GM23338 (cell line): Measurements from ENCODE around the gene ZDHHC8. TPM values are rescaled to one million over a fixed set of nuclear protein-coding genes. Genes with fewer than 3 reads are reported as not detected.

Experiments
- ATAC-seq: fragments of 200-7000 bp; cut with Tn5 transposase; 3 replicates; pipeline ENCODE4 v1.9.1; 2020
- DNase-seq: peaks from one replicate; pipeline ENCODE4 v3.0.0-alpha.2; 2015; ENCODE audit warnings: low spot score
- H2AFZ ChIP-seq: fragments of 200-600 bp; sonication (generic); 2 replicates; pipeline ENCODE4 v1.8.0; 2016; ENCODE audit warnings: antibody characterized with exemption, mild to moderate bottlenecking, moderate library complexity
- H3F3A ChIP-seq: fragments of 200-600 bp; sonication (generic); replicated peaks from 2 replicates; pipeline ENCODE4 v1.8.0; 2017; ENCODE audit warnings: antibody characterized with exemption, mixed run types, low read depth
- H3K27ac ChIP-seq: fragments of 200-600 bp; sonication (generic); 2 replicates; pipeline ENCODE4 v1.6.1; 2016; ENCODE audit warnings: low read depth
- H3K27me3 ChIP-seq: fragments of 200-600 bp; sonication (generic); 2 replicates; pipeline ENCODE4 v1.8.0; 2016; ENCODE audit warnings: mild to moderate bottlenecking, mixed run types, moderate library complexity; ENCODE audit not compliant: insufficient read depth
- H3K36me3 ChIP-seq: fragments of 200-600 bp; sonication (generic); 2 replicates; pipeline ENCODE4 v1.8.0; 2016; ENCODE audit warnings: mild to moderate bottlenecking; ENCODE audit not compliant: insufficient read depth
- H3K4me1 ChIP-seq: fragments of 200-600 bp; sonication (generic); 2 replicates; pipeline ENCODE4 v1.8.0; 2016; ENCODE audit warnings: mild to moderate bottlenecking, moderate library complexity; ENCODE audit not compliant: insufficient read depth
- H3K4me2 ChIP-seq: fragments of 200-600 bp; sonication (generic); 2 replicates; pipeline ENCODE4 v1.7.1; 2017; ENCODE audit warnings: mixed run types
- H3K4me3 ChIP-seq: fragments of 200-600 bp; sonication (generic); 2 replicates; pipeline ENCODE4 v1.6.1; 2016; ENCODE audit warnings: mixed run types
- H3K79me2 ChIP-seq: fragments of 200-600 bp; sonication (generic); replicated peaks from 2 replicates; pipeline ENCODE4 v1.8.0; 2017; ENCODE audit warnings: mild to moderate bottlenecking; ENCODE audit not compliant: insufficient read depth
- H3K9me2 ChIP-seq: fragments of 200-600 bp; sonication (generic); 2 replicates; pipeline ENCODE4 v1.8.0; 2017; ENCODE audit not compliant: insufficient read depth
- H4K20me1 ChIP-seq: fragments of 200-600 bp; sonication (generic); replicated peaks from 2 replicates; pipeline ENCODE4 v1.8.0; 2017; ENCODE audit warnings: mild to moderate bottlenecking; ENCODE audit not compliant: insufficient read depth
- H3K27ac Mint-ChIP-seq: 2 replicates; pipeline ENCODE4 v1.8.0; 2020; ENCODE audit warnings: inconsistent platforms, mild to moderate bottlenecking, moderate library complexity, mixed read lengths
- H3K27me3 Mint-ChIP-seq: 3 replicates; pipeline ENCODE4 v1.8.0; 2022; ENCODE audit warnings: low read depth, mild to moderate bottlenecking, moderate library complexity, mixed read lengths, inconsistent platforms; ENCODE audit not compliant: insufficient read depth, poor library complexity
- H3K36me3 Mint-ChIP-seq: 3 replicates; pipeline ENCODE4 v1.8.0; 2021; ENCODE audit warnings: low read depth, mild to moderate bottlenecking, inconsistent platforms, moderate library complexity, mixed read lengths
- H3K4me1 Mint-ChIP-seq: 3 replicates; pipeline ENCODE4 v1.8.0; 2020; ENCODE audit warnings: mild to moderate bottlenecking, inconsistent platforms, mixed read lengths
- H3K4me3 Mint-ChIP-seq: 3 replicates; pipeline ENCODE4 v1.8.0; 2021; ENCODE audit warnings: moderate library complexity, mild to moderate bottlenecking, inconsistent platforms, mixed read lengths
- H3K9me3 Mint-ChIP-seq: 3 replicates; pipeline ENCODE4 v1.8.0; 2020; ENCODE audit warnings: moderate library complexity, mild to moderate bottlenecking, inconsistent platforms, mixed read lengths
- CREB1 ChIP-seq: fragments of 250-450 bp; sonication (Bioruptor Pico); IDR thresholded peaks from 2 replicates; pipeline ENCODE4 v1.5.0; 2020; ENCODE audit warnings: low read depth, mild to moderate bottlenecking, moderate library complexity
- EZH2 ChIP-seq: fragments of 200-600 bp; sonication (generic); IDR thresholded peaks from one replicate; pipeline ENCODE4 v1.8.0; 2017; ENCODE audit warnings: antibody characterized with exemption, mild to moderate bottlenecking, low read depth; ENCODE audit not compliant: unreplicated experiment
- EZH2phosphoT487 ChIP-seq: fragments of 200-600 bp; sonication (generic); IDR thresholded peaks from one replicate; pipeline ENCODE4 v1.8.1; 2018; ENCODE audit warnings: antibody characterized with exemption; ENCODE audit not compliant: unreplicated experiment
- JUNB ChIP-seq: IDR thresholded peaks from one replicate; pipeline ENCODE4 v1.6.1; 2016; ENCODE audit warnings: antibody characterized with exemption; ENCODE audit not compliant: unreplicated experiment
- NANOG ChIP-seq: IDR thresholded peaks from 2 replicates; pipeline ENCODE4 v1.6.1; 2016; ENCODE audit warnings: antibody characterized with exemption, borderline replicate concordance
- POLR2AphosphoS5 ChIP-seq: IDR thresholded peaks from 2 replicates; pipeline ENCODE4 v1.6.1; 2016; ENCODE audit warnings: antibody characterized with exemption, low read depth
- STAT1 ChIP-seq: IDR thresholded peaks from one replicate; pipeline ENCODE4 v1.6.1; 2016; ENCODE audit warnings: antibody characterized with exemption; ENCODE audit not compliant: unreplicated experiment
- ZNF114 ChIP-seq: fragments of 250-450 bp; sonication (Bioruptor Pico); IDR thresholded peaks from 2 replicates; pipeline ENCODE4 v1.5.0; 2020; ENCODE audit warnings: mild to moderate bottlenecking, moderate library complexity
- ZNF331 ChIP-seq: fragments of 250-450 bp; sonication (Bioruptor Pico); IDR thresholded peaks from 2 replicates; pipeline ENCODE4 v1.5.0; 2020; ENCODE audit warnings: low read depth, mild to moderate bottlenecking, moderate library complexity
- polyA plus RNA-seq: library from polyadenylated mRNA; unstranded; fragments of >200 nt; fragmentation: Nextera tagmentation; extraction: Ambion mirVana; gene quantifications from 2 replicates; pipeline ENCODE4 v1.2.1, GENCODE V29; 2016
- total RNA-seq: library from RNA; depleted of rRNA; stranded (reverse); fragments of >200 nt; shearing (Covaris generic); gene quantifications from 2 replicates; pipeline ENCODE4 v1.2.3, GENCODE V29; 2014
- TF ChIP-seq, protein P1 (sequence below): IDR thresholded peaks from 2 replicates; pipeline ENCODE4 v1.6.1; 2016; ENCODE audit warnings: antibody characterized with exemption
- TF ChIP-seq, protein P2 (sequence below), 2 experiments: fragments of 200-600 bp in 1 of 2; sonication (generic) in 1 of 2; conservative IDR thresholded peaks; 2 replicates each; pipeline versions ENCODE4 v1.5.1 to v1.6.1; 2016 to 2017; ENCODE audit warnings: antibody characterized with exemption in 2 of 2, low read depth in 2 of 2, mild to moderate bottlenecking in 2 of 2, moderate library complexity in 1 of 2
- TF ChIP-seq, protein P3 (sequence below): fragments of 250-450 bp; sonication (Bioruptor Pico); IDR thresholded peaks from 2 replicates; pipeline ENCODE4 v1.5.0; 2020; ENCODE audit warnings: mild to moderate bottlenecking, moderate library complexity
- TF ChIP-seq, protein P4 (sequence below): IDR thresholded peaks from one replicate; pipeline ENCODE4 v1.6.1; 2018; ENCODE audit warnings: antibody characterized with exemption; ENCODE audit not compliant: unreplicated experiment

Gene ZDHHC8
- total and polyA plus RNA-seq, 2 experiments from 2014 or later = 13.7 to 47.6 TPM

DNA sequence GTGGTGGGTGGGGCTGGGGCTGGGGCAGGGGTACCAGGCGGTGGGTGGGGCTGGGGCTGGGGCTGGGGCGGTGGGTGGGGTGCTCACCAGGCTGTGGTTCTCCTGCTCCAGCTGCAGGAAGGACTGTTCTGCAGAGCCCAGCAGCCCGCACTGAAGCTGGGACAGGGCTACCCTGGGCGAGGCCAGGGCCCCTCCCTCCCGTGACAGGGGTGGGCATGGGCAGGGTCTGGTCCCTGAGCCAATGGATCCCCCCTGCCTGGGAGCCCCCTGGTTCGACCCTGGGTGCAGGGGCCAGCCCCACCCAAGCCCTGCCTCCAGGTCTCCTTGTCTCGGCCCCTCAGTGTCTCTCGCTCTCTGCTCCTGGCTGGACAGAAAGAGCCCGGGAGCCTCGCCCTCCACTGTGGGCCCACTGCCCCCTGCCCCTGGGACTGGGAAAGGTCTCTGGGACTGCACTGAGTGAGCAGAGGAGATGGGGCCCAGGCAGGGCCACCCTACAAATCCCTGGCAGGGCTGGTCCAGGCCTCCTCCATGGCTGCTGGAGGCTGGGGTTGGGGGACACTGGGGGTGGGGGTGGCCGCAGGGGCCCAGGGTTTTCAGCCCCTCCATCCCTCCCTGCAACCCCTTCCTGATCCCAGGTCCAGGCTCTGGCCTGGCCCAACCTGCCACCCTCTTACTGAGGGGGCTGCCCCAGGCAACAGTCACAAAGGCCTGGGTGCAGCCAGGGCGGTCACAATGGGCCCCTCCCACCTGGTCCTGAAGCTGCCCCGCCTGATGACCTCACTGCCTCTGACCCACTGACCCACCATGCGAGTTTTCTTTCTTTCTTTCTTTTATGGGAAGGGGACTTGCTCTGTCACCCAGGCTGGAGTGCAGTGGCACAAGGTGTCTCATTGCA, 19.0 kb downstream of the ZDHHC8 start, which contains the start of gene CCDC188:
Gene CCDC188 (minus strand): TSS at position 675 of the 895 bp plus-strand sequence. CDS start 69 bp downstream, at position 606.
- no peaks in the 10 kb centered on the region for H3K36me3 Mint-ChIP-seq
- H3K4me3 Mint-ChIP-seq = no peak within 1 kb of the TSS
- H3K4me1 Mint-ChIP-seq = peaks cover 6% of the 10 kb centered on the region
- H4K20me1 ChIP-seq = no peaks in the 10 kb centered on the region
- H3K27ac Mint-ChIP-seq = no peak within 1 kb of the TSS
- no peaks in the 10 kb centered on the region for H3K27me3 ChIP-seq
- DNase-seq = no peak
- no peak for ATAC-seq
- H3K27me3 Mint-ChIP-seq = peaks cover 9% of the 10 kb centered on the region
- H3K79me2 ChIP-seq = no peaks in the 10 kb centered on the region
- no peaks in the 10 kb centered on the region for H3K9me3 Mint-ChIP-seq
- TF ChIP-seq ZNF114 (no peak), JUNB (no peak), STAT1 (no peak), ZNF331 (CRISPR knock-in tag) (no peak), CREB1 (CRISPR knock-in tag) (no peak), EZH2 (no peak), POLR2AphosphoS5 (no peak), NANOG (no peak), EZH2phosphoT487 (no peak)
- TF ChIP-seq, protein P1, sequence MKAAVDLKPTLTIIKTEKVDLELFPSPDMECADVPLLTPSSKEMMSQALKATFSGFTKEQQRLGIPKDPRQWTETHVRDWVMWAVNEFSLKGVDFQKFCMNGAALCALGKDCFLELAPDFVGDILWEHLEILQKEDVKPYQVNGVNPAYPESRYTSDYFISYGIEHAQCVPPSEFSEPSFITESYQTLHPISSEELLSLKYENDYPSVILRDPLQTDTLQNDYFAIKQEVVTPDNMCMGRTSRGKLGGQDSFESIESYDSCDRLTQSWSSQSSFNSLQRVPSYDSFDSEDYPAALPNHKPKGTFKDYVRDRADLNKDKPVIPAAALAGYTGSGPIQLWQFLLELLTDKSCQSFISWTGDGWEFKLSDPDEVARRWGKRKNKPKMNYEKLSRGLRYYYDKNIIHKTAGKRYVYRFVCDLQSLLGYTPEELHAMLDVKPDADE = no peak
- TF ChIP-seq, protein P2, sequence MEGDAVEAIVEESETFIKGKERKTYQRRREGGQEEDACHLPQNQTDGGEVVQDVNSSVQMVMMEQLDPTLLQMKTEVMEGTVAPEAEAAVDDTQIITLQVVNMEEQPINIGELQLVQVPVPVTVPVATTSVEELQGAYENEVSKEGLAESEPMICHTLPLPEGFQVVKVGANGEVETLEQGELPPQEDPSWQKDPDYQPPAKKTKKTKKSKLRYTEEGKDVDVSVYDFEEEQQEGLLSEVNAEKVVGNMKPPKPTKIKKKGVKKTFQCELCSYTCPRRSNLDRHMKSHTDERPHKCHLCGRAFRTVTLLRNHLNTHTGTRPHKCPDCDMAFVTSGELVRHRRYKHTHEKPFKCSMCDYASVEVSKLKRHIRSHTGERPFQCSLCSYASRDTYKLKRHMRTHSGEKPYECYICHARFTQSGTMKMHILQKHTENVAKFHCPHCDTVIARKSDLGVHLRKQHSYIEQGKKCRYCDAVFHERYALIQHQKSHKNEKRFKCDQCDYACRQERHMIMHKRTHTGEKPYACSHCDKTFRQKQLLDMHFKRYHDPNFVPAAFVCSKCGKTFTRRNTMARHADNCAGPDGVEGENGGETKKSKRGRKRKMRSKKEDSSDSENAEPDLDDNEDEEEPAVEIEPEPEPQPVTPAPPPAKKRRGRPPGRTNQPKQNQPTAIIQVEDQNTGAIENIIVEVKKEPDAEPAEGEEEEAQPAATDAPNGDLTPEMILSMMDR (conservative IDR thresholded peaks at IDR 0.05; ENCODE audit: low read depth in 2 of 2) = no peak
- TF ChIP-seq, protein P3, sequence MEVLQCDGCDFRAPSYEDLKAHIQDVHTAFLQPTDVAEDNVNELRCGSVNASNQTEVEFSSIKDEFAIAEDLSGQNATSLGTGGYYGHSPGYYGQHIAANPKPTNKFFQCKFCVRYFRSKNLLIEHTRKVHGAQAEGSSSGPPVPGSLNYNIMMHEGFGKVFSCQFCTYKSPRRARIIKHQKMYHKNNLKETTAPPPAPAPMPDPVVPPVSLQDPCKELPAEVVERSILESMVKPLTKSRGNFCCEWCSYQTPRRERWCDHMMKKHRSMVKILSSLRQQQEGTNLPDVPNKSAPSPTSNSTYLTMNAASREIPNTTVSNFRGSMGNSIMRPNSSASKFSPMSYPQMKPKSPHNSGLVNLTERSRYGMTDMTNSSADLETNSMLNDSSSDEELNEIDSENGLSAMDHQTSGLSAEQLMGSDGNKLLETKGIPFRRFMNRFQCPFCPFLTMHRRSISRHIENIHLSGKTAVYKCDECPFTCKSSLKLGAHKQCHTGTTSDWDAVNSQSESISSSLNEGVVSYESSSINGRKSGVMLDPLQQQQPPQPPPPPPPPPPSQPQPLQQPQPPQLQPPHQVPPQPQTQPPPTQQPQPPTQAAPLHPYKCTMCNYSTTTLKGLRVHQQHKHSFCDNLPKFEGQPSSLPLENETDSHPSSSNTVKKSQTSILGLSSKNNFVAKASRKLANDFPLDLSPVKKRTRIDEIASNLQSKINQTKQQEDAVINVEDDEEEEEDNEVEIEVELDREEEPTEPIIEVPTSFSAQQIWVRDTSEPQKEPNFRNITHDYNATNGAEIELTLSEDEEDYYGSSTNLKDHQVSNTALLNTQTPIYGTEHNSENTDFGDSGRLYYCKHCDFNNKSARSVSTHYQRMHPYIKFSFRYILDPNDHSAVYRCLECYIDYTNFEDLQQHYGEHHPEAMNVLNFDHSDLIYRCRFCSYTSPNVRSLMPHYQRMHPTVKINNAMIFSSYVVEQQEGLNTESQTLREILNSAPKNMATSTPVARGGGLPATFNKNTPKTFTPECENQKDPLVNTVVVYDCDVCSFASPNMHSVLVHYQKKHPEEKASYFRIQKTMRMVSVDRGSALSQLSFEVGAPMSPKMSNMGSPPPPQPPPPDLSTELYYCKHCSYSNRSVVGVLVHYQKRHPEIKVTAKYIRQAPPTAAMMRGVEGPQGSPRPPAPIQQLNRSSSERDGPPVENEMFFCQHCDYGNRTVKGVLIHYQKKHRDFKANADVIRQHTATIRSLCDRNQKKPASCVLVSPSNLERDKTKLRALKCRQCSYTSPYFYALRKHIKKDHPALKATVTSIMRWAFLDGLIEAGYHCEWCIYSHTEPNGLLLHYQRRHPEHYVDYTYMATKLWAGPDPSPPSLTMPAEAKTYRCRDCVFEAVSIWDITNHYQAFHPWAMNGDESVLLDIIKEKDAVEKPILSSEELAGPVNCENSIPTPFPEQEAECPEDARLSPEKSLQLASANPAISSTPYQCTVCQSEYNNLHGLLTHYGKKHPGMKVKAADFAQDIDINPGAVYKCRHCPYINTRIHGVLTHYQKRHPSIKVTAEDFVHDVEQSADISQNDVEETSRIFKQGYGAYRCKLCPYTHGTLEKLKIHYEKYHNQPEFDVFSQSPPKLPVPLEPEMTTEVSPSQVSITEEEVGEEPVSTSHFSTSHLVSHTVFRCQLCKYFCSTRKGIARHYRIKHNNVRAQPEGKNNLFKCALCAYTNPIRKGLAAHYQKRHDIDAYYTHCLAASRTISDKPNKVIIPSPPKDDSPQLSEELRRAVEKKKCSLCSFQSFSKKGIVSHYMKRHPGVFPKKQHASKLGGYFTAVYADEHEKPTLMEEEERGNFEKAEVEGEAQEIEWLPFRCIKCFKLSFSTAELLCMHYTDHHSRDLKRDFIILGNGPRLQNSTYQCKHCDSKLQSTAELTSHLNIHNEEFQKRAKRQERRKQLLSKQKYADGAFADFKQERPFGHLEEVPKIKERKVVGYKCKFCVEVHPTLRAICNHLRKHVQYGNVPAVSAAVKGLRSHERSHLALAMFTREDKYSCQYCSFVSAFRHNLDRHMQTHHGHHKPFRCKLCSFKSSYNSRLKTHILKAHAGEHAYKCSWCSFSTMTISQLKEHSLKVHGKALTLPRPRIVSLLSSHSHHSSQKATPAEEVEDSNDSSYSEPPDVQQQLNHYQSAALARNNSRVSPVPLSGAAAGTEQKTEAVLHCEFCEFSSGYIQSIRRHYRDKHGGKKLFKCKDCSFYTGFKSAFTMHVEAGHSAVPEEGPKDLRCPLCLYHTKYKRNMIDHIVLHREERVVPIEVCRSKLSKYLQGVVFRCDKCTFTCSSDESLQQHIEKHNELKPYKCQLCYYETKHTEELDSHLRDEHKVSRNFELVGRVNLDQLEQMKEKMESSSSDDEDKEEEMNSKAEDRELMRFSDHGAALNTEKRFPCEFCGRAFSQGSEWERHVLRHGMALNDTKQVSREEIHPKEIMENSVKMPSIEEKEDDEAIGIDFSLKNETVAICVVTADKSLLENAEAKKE (CRISPR knock-in tag) = no peak
- TF ChIP-seq, protein P4, sequence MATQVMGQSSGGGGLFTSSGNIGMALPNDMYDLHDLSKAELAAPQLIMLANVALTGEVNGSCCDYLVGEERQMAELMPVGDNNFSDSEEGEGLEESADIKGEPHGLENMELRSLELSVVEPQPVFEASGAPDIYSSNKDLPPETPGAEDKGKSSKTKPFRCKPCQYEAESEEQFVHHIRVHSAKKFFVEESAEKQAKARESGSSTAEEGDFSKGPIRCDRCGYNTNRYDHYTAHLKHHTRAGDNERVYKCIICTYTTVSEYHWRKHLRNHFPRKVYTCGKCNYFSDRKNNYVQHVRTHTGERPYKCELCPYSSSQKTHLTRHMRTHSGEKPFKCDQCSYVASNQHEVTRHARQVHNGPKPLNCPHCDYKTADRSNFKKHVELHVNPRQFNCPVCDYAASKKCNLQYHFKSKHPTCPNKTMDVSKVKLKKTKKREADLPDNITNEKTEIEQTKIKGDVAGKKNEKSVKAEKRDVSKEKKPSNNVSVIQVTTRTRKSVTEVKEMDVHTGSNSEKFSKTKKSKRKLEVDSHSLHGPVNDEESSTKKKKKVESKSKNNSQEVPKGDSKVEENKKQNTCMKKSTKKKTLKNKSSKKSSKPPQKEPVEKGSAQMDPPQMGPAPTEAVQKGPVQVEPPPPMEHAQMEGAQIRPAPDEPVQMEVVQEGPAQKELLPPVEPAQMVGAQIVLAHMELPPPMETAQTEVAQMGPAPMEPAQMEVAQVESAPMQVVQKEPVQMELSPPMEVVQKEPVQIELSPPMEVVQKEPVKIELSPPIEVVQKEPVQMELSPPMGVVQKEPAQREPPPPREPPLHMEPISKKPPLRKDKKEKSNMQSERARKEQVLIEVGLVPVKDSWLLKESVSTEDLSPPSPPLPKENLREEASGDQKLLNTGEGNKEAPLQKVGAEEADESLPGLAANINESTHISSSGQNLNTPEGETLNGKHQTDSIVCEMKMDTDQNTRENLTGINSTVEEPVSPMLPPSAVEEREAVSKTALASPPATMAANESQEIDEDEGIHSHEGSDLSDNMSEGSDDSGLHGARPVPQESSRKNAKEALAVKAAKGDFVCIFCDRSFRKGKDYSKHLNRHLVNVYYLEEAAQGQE = no peak
- no peaks in the 10 kb centered on the region for H3K9me2 ChIP-seq
- no peak within 1 kb of the TSS for H3K27ac ChIP-seq
- H2AFZ ChIP-seq = no peak within 1 kb of the TSS
- no peak within 1 kb of the TSS for H3K4me2 ChIP-seq
- no peaks in the 10 kb centered on the region for H3F3A ChIP-seq
- H3K4me3 ChIP-seq = no peak within 1 kb of the TSS
- no peaks in the 10 kb centered on the region for H3K4me1 ChIP-seq
- no peaks in the 10 kb centered on the region for H3K36me3 ChIP-seq
